ENCODE data around the gene HNRNPL.

HNRNPL gene

GRCh38 chr19:38844093-38844686, 5.6 kb downstream of the HNRNPL start:
- TF ChIP-seq POLR2A (IDR thresholded peaks at IDR 0.05; ENCODE audit: low read length) (no peak), GATA1 (IDR thresholded peaks at IDR 0.05; ENCODE audit: low read depth, low read length) (no peak)
- no peak for DNase-seq

DNA sequence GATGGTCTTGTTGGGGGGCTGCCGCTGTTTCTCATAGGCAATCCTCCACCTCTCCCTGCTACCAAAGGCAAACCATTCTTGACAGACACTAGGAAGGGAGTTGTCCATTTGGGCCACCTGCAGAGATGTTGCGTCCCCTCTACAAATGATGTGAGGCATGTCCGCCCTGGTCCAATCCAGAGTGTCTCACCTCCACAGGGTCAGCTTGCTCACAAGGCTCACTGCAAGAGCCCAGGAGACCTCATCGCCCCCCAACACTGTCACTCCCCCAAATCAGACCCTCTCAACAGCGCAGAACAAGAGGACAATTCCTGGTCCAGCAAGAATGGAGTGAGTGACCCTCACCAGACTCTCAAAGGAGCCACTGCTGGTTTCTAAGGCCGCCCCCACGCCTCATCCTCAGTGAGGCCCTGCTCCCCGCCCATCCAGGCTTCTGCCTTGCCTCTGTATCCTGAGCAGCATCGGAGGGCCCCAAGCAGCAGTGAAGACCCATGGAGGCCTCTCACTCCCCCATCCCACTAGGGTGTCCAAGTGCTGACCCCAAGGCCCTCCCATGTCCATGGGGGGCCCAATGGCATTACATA, 6.5 kb downstream of the HNRNPL start:
- no peak for DNase-seq
- TF ChIP-seq POLR2A (IDR thresholded peaks at IDR 0.05; ENCODE audit: low read length) (no peak), GATA1 (IDR thresholded peaks at IDR 0.05; ENCODE audit: low read depth, low read length) (no peak)

DNA sequence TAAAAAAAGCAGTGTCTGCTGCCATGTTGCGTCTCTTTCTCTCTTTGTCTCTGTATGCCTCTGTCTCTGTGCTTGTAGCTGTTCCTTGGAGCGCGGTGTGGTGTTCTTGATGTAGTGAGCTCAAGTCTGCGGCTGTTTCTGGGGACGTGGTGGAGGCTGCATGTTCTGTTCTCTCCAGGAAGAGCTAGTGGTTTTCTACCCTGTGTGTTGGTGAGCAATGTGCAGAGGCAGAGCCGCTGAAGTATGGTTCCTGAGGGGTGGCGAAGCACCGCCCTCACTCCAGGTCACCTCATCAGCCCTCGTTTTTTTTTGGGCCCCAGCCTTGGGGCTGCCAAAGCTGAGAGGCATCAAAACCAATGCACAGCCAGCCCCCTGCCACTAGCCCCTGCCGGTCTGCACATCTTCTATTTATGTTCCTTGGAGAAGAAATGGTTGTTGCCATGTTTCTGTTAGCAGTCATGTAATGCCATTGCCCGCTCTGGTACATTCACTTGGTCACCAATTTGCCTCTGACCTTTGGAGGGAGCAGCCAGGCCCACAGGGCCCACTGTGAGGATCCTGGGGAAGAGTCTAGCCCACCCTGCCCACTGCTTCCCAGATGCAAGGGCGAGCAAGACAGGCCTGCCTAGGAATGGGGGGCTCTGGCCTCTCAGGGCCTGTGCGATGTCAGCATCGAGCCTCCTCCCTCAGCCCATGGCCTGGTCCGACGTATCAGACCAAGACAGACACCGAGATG, 7.2 kb downstream of the HNRNPL start:
- DNase-seq = no peak
- TF ChIP-seq GATA1 (IDR thresholded peaks at IDR 0.05; ENCODE audit: low read depth, low read length) (no peak), POLR2A (IDR thresholded peaks at IDR 0.05; ENCODE audit: low read length) (no peak)

- TF ChIP-seq GATA1 (IDR thresholded peaks at IDR 0.05; ENCODE audit: low read depth, low read length) (no peak), POLR2A (IDR thresholded peaks at IDR 0.05; ENCODE audit: low read length) (no peak)
- no peak for DNase-seq
Observed at GRCh38 chr19:38841787-38842438, 7.9 kb downstream of the HNRNPL start.

DNA sequence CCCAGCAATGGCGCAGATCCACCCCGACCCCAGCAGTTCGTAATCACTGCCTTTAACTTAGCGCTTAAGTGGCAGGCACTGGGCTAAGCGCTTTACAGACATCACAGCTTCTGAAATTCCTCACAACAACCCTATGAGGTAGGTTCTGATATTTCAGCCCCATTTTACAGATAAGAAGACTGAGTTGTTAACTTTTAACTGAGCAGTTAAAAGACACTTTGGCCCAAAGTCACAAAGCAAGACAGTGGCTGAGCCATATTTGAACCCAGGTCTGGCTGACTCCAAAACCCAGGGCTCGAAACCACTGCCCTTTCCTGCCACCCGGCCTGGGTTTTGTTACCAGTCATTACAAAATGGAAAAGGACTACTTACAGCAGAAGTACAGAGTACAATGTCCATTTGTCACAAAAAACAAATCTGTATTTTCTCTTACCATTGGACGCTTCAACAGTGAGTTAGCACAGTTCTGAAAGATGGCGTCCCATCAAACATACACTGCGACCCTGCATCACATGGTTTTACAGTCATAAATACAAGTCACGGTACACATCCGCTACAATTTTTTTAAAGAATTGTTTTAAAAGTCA, 8.5 kb downstream of the HNRNPL start:
- DNase-seq = no peak
- TF ChIP-seq POLR2A (IDR thresholded peaks at IDR 0.05; ENCODE audit: low read length) (peak; percentile 27), GATA1 (IDR thresholded peaks at IDR 0.05; ENCODE audit: low read depth, low read length) (no peak)

GRCh38 chr19:38840583-38840968, 9.2 kb downstream of the HNRNPL start:
- DNase-seq = no peak
- TF ChIP-seq POLR2A (IDR thresholded peaks at IDR 0.05; ENCODE audit: low read length) (no peak), GATA1 (IDR thresholded peaks at IDR 0.05; ENCODE audit: low read depth, low read length) (no peak)

GRCh38 chr19:38839816-38840582, 9.8 kb downstream of the HNRNPL start:
- DNase-seq = no peak
- TF ChIP-seq GATA1 (IDR thresholded peaks at IDR 0.05; ENCODE audit: low read depth, low read length) (no peak), POLR2A (IDR thresholded peaks at IDR 0.05; ENCODE audit: low read length) (no peak)

DNA sequence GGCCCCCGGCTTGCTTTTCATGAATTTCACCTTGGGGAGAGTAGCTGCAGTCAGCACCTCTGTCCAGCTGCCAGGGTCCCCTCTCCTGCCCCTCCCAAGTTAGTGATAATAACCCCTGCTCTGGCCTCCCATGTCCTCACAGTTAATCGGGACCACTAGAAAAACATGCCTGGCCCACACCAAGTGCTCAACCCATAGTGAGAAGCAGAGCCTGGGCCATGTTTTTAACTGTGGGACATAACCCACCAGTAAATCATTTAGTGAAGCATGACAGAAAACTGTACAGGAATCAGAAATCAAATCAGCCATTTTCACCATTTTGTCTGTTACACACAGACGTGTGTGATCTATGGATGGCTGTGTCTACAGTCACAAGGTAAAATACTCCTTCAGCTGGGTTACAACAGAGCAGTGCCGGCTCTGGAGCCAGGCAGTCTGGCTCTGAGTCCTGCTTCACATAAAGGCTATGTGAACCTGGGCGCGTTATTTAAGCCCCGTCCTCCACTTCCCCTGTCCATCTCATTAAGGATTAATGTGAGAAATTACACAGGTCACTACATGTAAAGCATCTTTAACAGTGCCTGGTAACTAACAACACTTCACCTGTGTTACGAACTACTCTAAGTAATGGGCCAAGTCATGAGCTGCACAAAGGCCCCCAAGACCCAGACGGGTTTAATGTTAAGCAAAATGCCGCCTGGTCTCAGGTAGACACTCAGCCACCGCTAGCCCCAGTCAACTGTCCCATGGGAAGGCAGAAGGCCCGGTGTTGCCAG, 10.6 kb downstream of the HNRNPL start:
- no peak for DNase-seq

GRCh38 chr19:38838208-38838985, 11.4 kb downstream of the HNRNPL start:
- TF ChIP-seq POLR2A (IDR thresholded peaks at IDR 0.05; ENCODE audit: low read length) (no peak), GATA1 (IDR thresholded peaks at IDR 0.05; ENCODE audit: low read depth, low read length) (no peak)
- DNase-seq = no peak

More for the DNA sequence above, 10.6 kb downstream of the HNRNPL start:
- TF ChIP-seq GATA1 (IDR thresholded peaks at IDR 0.05; ENCODE audit: low read depth, low read length) (no peak), POLR2A (IDR thresholded peaks at IDR 0.05; ENCODE audit: low read length) (peak; percentile 25)

GRCh38 chr19:38837656-38838121, 12.1 kb downstream of the HNRNPL start:
- TF ChIP-seq GATA1 (IDR thresholded peaks at IDR 0.05; ENCODE audit: low read depth, low read length) (no peak), POLR2A (IDR thresholded peaks at IDR 0.05; ENCODE audit: low read length) (no peak)
- no peak for DNase-seq

DNA sequence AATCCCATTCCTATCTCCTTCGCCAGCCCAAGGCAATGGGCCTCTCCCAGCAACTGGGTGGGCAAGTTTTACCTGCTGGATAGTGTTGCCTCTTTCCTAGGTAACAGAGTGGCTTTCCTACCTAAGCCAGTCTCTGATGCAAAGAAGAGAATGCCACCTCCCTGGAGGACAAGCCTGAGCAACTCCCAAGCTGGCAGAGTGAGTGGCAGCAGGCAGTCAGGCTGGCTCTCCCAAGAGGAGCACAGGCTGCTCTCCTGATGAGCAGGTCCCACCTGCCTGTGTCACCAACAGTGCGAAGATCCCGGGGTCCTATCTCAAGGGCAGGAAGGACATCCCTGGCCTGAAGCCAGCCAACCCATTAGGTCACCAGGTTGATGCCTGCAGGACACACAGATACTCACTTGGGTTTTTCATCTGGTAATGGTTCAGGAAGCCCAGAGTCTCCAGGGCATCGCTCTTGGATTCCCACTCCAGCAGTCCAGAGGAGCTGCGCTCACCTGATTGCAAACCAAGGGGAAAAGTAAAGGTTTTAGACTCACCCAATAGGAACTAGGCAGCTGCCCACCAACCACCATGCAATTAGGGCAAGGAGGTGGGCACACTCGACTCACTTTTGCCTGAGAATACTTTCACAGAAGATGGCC, 12.7 kb downstream of the HNRNPL start:
- TF ChIP-seq POLR2A (IDR thresholded peaks at IDR 0.05; ENCODE audit: low read length) = no peak

More for the DNA sequence above, 12.7 kb downstream of the HNRNPL start:
- DNase-seq = no peak
